HCT116 (cell line): ENCODE results near the gene LCK. TPM values are rescaled to one million over a fixed set of nuclear protein-coding genes. Genes with fewer than 3 reads are reported as not detected.

Source experiments
- ATAC-seq: fragments of 200-7000 bp; cut with Tn5 transposase; 2 replicates; pipeline ENCODE4 v1.9.1; 2020; ENCODE audit warnings: mild to moderate bottlenecking, moderate library complexity
- BruUV-seq: library from RNA; stranded (reverse); fragments of 400-500 nt; replicated peaks from 2 replicates; lab custom pipeline; 2021; lab: Mats Ljungman, UMichigan
- CTCF ChIA-PET: fragments of 300-600 bp; sonication (Branson Sonifier 250); formaldehyde crosslinking; loops from one replicate; lab custom pipeline; 2021; ENCODE audit warnings: antibody characterized with exemption; lab: Charles Lee
- POLR2A ChIA-PET: fragments of 300-600, 350-600 bp; sonication (Branson Sonifier 250); formaldehyde crosslinking; loops from one replicate; lab custom pipeline; 2021; ENCODE audit warnings: antibody characterized with exemption; lab: Charles Lee
- RAD21 ChIA-PET, 2 experiments: fragments of 300-600 bp; sonication (Branson Sonifier 250); formaldehyde crosslinking; loops; one replicate each; lab custom pipeline; 2023; ENCODE audit warnings: low total read pairs in 2 of 2; ENCODE audit not compliant: uncharacterized antibody in 2 of 2, unreplicated experiment in 2 of 2, low non-redundant PET in 1 of 2; lab: Charles Lee
- DNase-seq: peaks from one replicate; pipeline ENCODE4 v3.0.0-alpha.2; 2010; ENCODE audit warnings: low read depth, low spot score
- H2AFZ ChIP-seq: fragments of 200-600 bp; shearing (Covaris generic), sonication (generic); 2 replicates; pipeline ENCODE4 v1.6.1; 2017; ENCODE audit warnings: low read depth, mixed run types, mixed read lengths, antibody characterized with exemption, low read length; ENCODE audit not compliant: poor library complexity, severe bottlenecking
- H3K27ac ChIP-seq: 2 replicates; pipeline ENCODE4 v1.5.1; 2012; ENCODE audit warnings: low read depth, low read length
- H3K27me3 ChIP-seq: fragments of 200-600 bp; sonication (generic); 2 replicates; pipeline ENCODE4 v1.6.1; 2016; ENCODE audit warnings: mixed run types, low read length, mixed read lengths; ENCODE audit not compliant: insufficient read depth
- H3K36me3 ChIP-seq, 2 experiments: fragments of 200-500 bp in 1 of 2; fragments of 200-600 bp in 1 of 2; sonication (Bioruptor generic) in 1 of 2; sonication (generic) in 1 of 2; 2 replicates each; pipeline versions ENCODE4 v1.5.1 to v1.6.1; 2014 to 2016; ENCODE audit warnings: low read length in 2 of 2, inconsistent platforms in 1 of 2, mixed read lengths in 1 of 2, mixed run types in 1 of 2; ENCODE audit not compliant: insufficient read depth in 2 of 2, control insufficient read depth in 1 of 2
- H3K4me1 ChIP-seq, 2 experiments: fragments of 200-600 bp in 1 of 2; sonication (generic) in 1 of 2; 2 replicates each; pipeline versions ENCODE4 v1.5.1 to v1.6.1; 2012 to 2017; ENCODE audit warnings: low read length in 2 of 2, inconsistent platforms in 1 of 2, mild to moderate bottlenecking in 1 of 2, mixed read lengths in 1 of 2, mixed run types in 1 of 2, moderate library complexity in 1 of 2; ENCODE audit not compliant: insufficient read depth in 2 of 2, control insufficient read depth in 1 of 2
- H3K4me2 ChIP-seq: fragments of 200-600 bp; sonication (generic); 2 replicates; pipeline ENCODE4 v1.6.1; 2017; ENCODE audit warnings: mixed run types, low read length, mixed read lengths
- H3K4me3 ChIP-seq, 2 experiments: fragments of 200-600 bp in 1 of 2; sonication (generic) in 1 of 2; replicated peaks in 1 of 2; 2 replicates each; pipeline ENCODE4 v1.5.1; 2011 to 2016; ENCODE audit warnings: low read length in 2 of 2, control low read depth in 1 of 2, low read depth in 1 of 2, mild to moderate bottlenecking in 1 of 2, mixed read lengths in 1 of 2, mixed run types in 1 of 2
- H3K79me2 ChIP-seq: fragments of 200-600 bp; sonication (generic); 2 replicates; pipeline ENCODE4 v1.6.1; 2017; ENCODE audit warnings: mild to moderate bottlenecking, mixed run types, low read length, moderate library complexity, mixed read lengths; ENCODE audit not compliant: insufficient read depth
- H3K9ac ChIP-seq: fragments of 200-600 bp; sonication (generic); 2 replicates; pipeline ENCODE4 v1.6.1; 2016; ENCODE audit warnings: low read length, mixed read lengths
- H3K9me2 ChIP-seq: fragments of 200-600 bp; sonication (generic), shearing (Covaris generic); 2 replicates; pipeline ENCODE4 v1.6.1; 2017; ENCODE audit warnings: mixed run types, mild to moderate bottlenecking, moderate library complexity; ENCODE audit not compliant: insufficient read depth
- H3K9me3 ChIP-seq, 2 experiments: fragments of 200-500 bp in 1 of 2; fragments of 200-600 bp in 1 of 2; sonication (Bioruptor generic) in 1 of 2; sonication (generic) in 1 of 2; 2 replicates each; pipeline ENCODE4 v1.6.1; 2014 to 2017; ENCODE audit warnings: low read length in 2 of 2, mixed read lengths in 2 of 2, inconsistent platforms in 1 of 2, low read depth in 1 of 2, mild to moderate bottlenecking in 1 of 2, mixed run types in 1 of 2, moderate library complexity in 1 of 2; ENCODE audit not compliant: control insufficient read depth in 1 of 2, insufficient read depth in 1 of 2
- H4K20me1 ChIP-seq: fragments of 200-600 bp; sonication (generic), shearing (Covaris generic); 2 replicates; pipeline ENCODE4 v1.6.1; 2017; ENCODE audit warnings: mixed run types, mild to moderate bottlenecking, moderate library complexity; ENCODE audit not compliant: insufficient read depth
- CBX3 ChIP-seq: IDR thresholded peaks from 2 replicates; pipeline ENCODE4 v1.6.1; 2012; ENCODE audit warnings: low read depth
- CEBPB ChIP-seq: IDR thresholded peaks from 2 replicates; pipeline ENCODE4 v1.6.1; 2012; ENCODE audit warnings: low read depth
- EGR1 ChIP-seq: IDR thresholded peaks from 2 replicates; pipeline ENCODE4 v1.6.1; 2012; ENCODE audit warnings: low read depth
- EZH2phosphoT487 ChIP-seq: fragments of 200-600 bp; IDR thresholded peaks from 2 replicates; pipeline ENCODE4 v1.6.1; 2018; ENCODE audit warnings: antibody characterized with exemption, borderline replicate concordance
- JUND ChIP-seq: IDR thresholded peaks from 2 replicates; pipeline ENCODE4 v1.6.1; 2012
- MAX ChIP-seq: IDR thresholded peaks from 2 replicates; pipeline ENCODE4 v1.6.1; 2012
- REST ChIP-seq: IDR thresholded peaks from 2 replicates; pipeline ENCODE4 v1.6.1; 2012; ENCODE audit warnings: low read depth
- SIN3A ChIP-seq: IDR thresholded peaks from 2 replicates; pipeline ENCODE4 v1.6.1; 2012; ENCODE audit warnings: low read depth
- SP1 ChIP-seq: IDR thresholded peaks from 2 replicates; pipeline ENCODE4 v1.6.1; 2012; ENCODE audit warnings: low read depth
- ZFX ChIP-seq: fragments of 450-650 bp; IDR thresholded peaks from 2 replicates; pipeline ENCODE4 v1.6.1; 2017
- ZNF274 ChIP-seq: fragments of 200-500 bp; sonication (Bioruptor generic); IDR thresholded peaks from 2 replicates; pipeline ENCODE4 v1.6.1; 2014; ENCODE audit warnings: mild to moderate bottlenecking, low read depth, low read length, inconsistent platforms
- intact Hi-C: fragments of 100-400 bp; cut with micrococcal nuclease; formaldehyde crosslinking; loops from 2 replicates; pipeline ENCODE4 v1.10.0; 2022
- total RNA-seq: library from RNA; stranded (reverse); gene quantifications from one replicate; pipeline ENCODE4 v1.2.1, GENCODE V29; 2021; ENCODE audit not compliant: unreplicated experiment

LCK gene
- total RNA-seq, 1 experiment from 2014 or later, result 0.79 TPM

DNA sequence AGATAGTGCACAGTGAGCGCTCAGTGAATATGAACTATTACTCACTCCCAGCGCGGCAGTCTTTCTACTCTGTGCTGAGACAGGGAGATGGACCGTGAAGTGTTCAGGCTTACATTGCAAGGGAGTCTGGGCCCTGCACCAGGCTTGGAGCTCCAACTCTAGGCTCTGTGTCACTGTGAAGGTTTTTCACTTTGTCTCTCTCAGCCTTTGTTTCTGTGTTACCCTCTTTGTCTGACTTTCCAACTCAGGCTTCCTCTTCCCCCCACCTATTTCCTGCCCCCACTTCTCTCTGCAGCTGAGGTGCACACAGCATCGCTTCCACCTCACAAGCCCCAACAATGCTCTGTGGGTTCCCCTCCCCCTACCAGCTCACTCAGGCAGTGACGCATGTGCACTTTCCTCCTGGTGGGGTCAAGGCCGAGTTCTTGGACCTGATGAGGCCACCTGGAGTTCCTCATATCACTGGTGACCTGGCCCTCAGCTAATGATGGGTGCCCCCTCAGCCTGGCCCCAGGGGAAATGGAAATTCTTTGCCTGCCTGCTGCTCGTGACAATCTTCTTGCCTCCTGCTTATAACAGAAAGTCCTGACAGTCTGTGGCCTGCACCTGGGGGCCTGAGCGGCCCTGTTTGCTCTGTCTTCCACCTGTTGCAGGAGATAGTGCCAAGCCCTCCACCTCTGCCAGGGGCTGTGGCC lies 1.1 kb upstream of the LCK start:
- no peaks in the 10 kb centered on the region for H3K9me3 ChIP-seq
- intact Hi-C loops, result no loop called here
- H3K79me2 ChIP-seq, result no peaks in the 10 kb centered on the region
- DNase-seq (no peak), ATAC-seq (no peak)
- ChIA-PET CTCF (interaction anchor here (1.1 to 1.7 kb wide), 2 partner anchors 9 to 10 kb away, joined by 3 to 10 read pairs; no protein-coding TSS in a partner anchor), POLR2A (no interaction called here), RAD21 (no interaction called here)
- no peaks in the 10 kb centered on the region for H3K27me3 ChIP-seq
- H3K4me3 ChIP-seq, result no peak overlapping the region
- TF ChIP-seq EZH2phosphoT487 (no peak), ZNF274 (no peak), JUND (no peak), SIN3A (no peak), REST (no peak), SP1 (no peak), CBX3 (no peak), EGR1 (no peak), ZFX (no peak), CEBPB (no peak), MAX (no peak)
- no TSS peak for BruUV-seq
- H3K4me1 ChIP-seq, result peaks cover 0 to 16% of the 10 kb centered on the region in 2 experiments; a peak in 3 of 4 replicates
- H3K9me2 ChIP-seq, result no peaks in the 10 kb centered on the region
- no peak overlapping the region for H3K9ac ChIP-seq
- H3K27ac ChIP-seq, result no peak overlapping the region
- no peak overlapping the region for H3K4me2 ChIP-seq
- H4K20me1 ChIP-seq, result no peaks in the 10 kb centered on the region
- no peaks in the 10 kb centered on the region for H3K36me3 ChIP-seq
- H2AFZ ChIP-seq, result no peak overlapping the region
